ENCODE measurements around the gene CCDC197. TPM values are rescaled to one million over a fixed set of nuclear protein-coding genes. Genes with fewer than 3 reads are reported as not detected.
A peak's percentile ranks its signal among the peaks of the same experiment; 100 is the strongest.

CCDC197 gene
- total RNA-seq, 2 donors from 2014 or later = not detected

- Histone ChIP-seq H3K27me3 (ENCODE audit: control insufficient read depth, insufficient read depth, low read length, poor library complexity, severe bottlenecking) (no peaks in the 10 kb centered on the region), H3K9me3 (ENCODE audit: control insufficient read depth, low read length) (no peaks in the 10 kb centered on the region), H3K36me3 (ENCODE audit: control insufficient read depth, insufficient read depth, low read length) (no peaks in the 10 kb centered on the region), H3K9ac (ENCODE audit: extremely low read depth, low read length, poor library complexity, severe bottlenecking) (no peak overlapping the region), H3K4me3 (ENCODE audit: low read length) (no peak overlapping the region), H3K27ac (ENCODE audit: low read depth, low read length) (no peak overlapping the region), H3K4me1 (ENCODE audit: control insufficient read depth, insufficient read depth, low read length) (peaks cover 7% of the 10 kb centered on the region)
- no peaks in the 10 kb centered on the region for H3K36me3 Mint-ChIP-seq (ENCODE audit: low read depth)
- H3K4me3 Mint-ChIP-seq = no peak overlapping the region
- TF ChIP-seq CTCF (conservative IDR thresholded peaks at IDR 0.05) = peak; percentile 58
- DNase-seq = peak; percentile 65
- 93 to 98% methylated on average over 4 to 9 of the region's 9 CpGs for WGBS, 2 experiments (ENCODE audit: insufficient coverage in 1 of 2, insufficient read length in 1 of 2)
- H3K27ac Mint-ChIP-seq = peak overlapping the region; percentile 78
- no peaks in the 10 kb centered on the region for H3K9me3 Mint-ChIP-seq
- H3K4me1 Mint-ChIP-seq = peaks cover 9% of the 10 kb centered on the region
- no peaks in the 10 kb centered on the region for H3K27me3 Mint-ChIP-seq (ENCODE audit: insufficient read depth)
Observed at GRCh38 chr14:93981316-93982229, 15.5 kb upstream of the CCDC197 start.

GRCh38 chr14:93982230-93983007 lies 14.7 kb upstream of the CCDC197 start:
- Mint-ChIP-seq H3K36me3 (ENCODE audit: low read depth) (no peaks in the 10 kb centered on the region), H3K27me3 (ENCODE audit: insufficient read depth) (no peaks in the 10 kb centered on the region), H3K9me3 (no peaks in the 10 kb centered on the region), H3K4me1 (peaks cover 9% of the 10 kb centered on the region), H3K27ac (peak overlapping the region; percentile 55), H3K4me3 (no peak overlapping the region)
- Histone ChIP-seq H3K9ac (ENCODE audit: extremely low read depth, low read length, poor library complexity, severe bottlenecking) (no peak overlapping the region), H3K27me3 (ENCODE audit: control insufficient read depth, insufficient read depth, low read length, poor library complexity, severe bottlenecking) (no peaks in the 10 kb centered on the region), H3K36me3 (ENCODE audit: control insufficient read depth, insufficient read depth, low read length) (no peaks in the 10 kb centered on the region), H3K4me1 (ENCODE audit: control insufficient read depth, insufficient read depth, low read length) (peaks cover 7% of the 10 kb centered on the region), H3K27ac (ENCODE audit: low read depth, low read length) (no peak overlapping the region), H3K4me3 (ENCODE audit: low read length) (no peak overlapping the region), H3K9me3 (ENCODE audit: control insufficient read depth, low read length) (no peaks in the 10 kb centered on the region)
- WGBS, 2 experiments (ENCODE audit: insufficient coverage in 1 of 2, insufficient read length in 1 of 2) = 70 to 82% methylated on average over 3 to 10 of the region's 10 CpGs
- DNase-seq = no peak
- TF ChIP-seq CTCF (conservative IDR thresholded peaks at IDR 0.05) = no peak

GRCh38 chr14:93984070-93984469 lies 13.0 kb upstream of the CCDC197 start:
- no peak overlapping the region for H3K27ac ChIP-seq (ENCODE audit: low read depth, low read length)
- peaks cover 7% of the 10 kb centered on the region for H3K4me1 ChIP-seq (ENCODE audit: control insufficient read depth, insufficient read depth, low read length)
- no peaks in the 10 kb centered on the region for H3K9me3 ChIP-seq (ENCODE audit: control insufficient read depth, low read length)
- no peaks in the 10 kb centered on the region for H3K36me3 ChIP-seq (ENCODE audit: control insufficient read depth, insufficient read depth, low read length)
- H3K27me3 Mint-ChIP-seq (ENCODE audit: insufficient read depth) = no peaks in the 10 kb centered on the region
- peaks cover 9% of the 10 kb centered on the region for H3K4me1 Mint-ChIP-seq
- 68 to 82% methylated on average over 3 of the region's 3 CpGs for WGBS, 2 experiments (ENCODE audit: insufficient coverage in 1 of 2, insufficient read length in 1 of 2)
- H3K9me3 Mint-ChIP-seq = no peaks in the 10 kb centered on the region
- H3K4me3 ChIP-seq (ENCODE audit: low read length) = no peak overlapping the region
- no peak overlapping the region for H3K4me3 Mint-ChIP-seq
- H3K36me3 Mint-ChIP-seq (ENCODE audit: low read depth) = no peaks in the 10 kb centered on the region
- no peak overlapping the region for H3K27ac Mint-ChIP-seq
- DNase-seq = peak; percentile 72
- no peaks in the 10 kb centered on the region for H3K27me3 ChIP-seq (ENCODE audit: control insufficient read depth, insufficient read depth, low read length, poor library complexity, severe bottlenecking)
- TF ChIP-seq CTCF (conservative IDR thresholded peaks at IDR 0.05) = no peak
- no peak overlapping the region for H3K9ac ChIP-seq (ENCODE audit: extremely low read depth, low read length, poor library complexity, severe bottlenecking)
